Neuronal stem cell (in vitro differentiated cells): Measurements from ENCODE around the gene YWHAG.
"Not testable (repeated sequence)": the region's sequence is repeated elsewhere in the genome, so short reads cannot be mapped to it uniquely, and the experiment has no call there.

Source experiments
- DNase-seq: peaks from one replicate; pipeline ENCODE4 v3.0.0-alpha.2; 2013; ENCODE audit warnings: low spot score
- H2AFZ ChIP-seq: one replicate; pipeline ENCODE4 v1.6.1; 2013; ENCODE audit warnings: mild to moderate bottlenecking, low read length, inconsistent platforms
- H2AK5ac ChIP-seq: 2 replicates; pipeline ENCODE4 v1.6.1; 2013; ENCODE audit warnings: low read depth, mild to moderate bottlenecking, inconsistent platforms, low read length, moderate library complexity, mixed read lengths
- H2BK120ac ChIP-seq: 2 replicates; pipeline ENCODE4 v1.6.1; 2013; ENCODE audit warnings: low read depth, mild to moderate bottlenecking, inconsistent platforms, low read length, moderate library complexity, mixed read lengths
- H2BK12ac ChIP-seq: one replicate; pipeline ENCODE4 v1.6.1; 2013; ENCODE audit warnings: low read length, inconsistent platforms
- H2BK15ac ChIP-seq: 2 replicates; pipeline ENCODE4 v1.6.1; 2013; ENCODE audit warnings: mild to moderate bottlenecking, low read length, inconsistent platforms, mixed read lengths
- H2BK5ac ChIP-seq: one replicate; pipeline ENCODE4 v1.6.1; 2013; ENCODE audit warnings: inconsistent platforms, mild to moderate bottlenecking, low read length, moderate library complexity
- H3K14ac ChIP-seq: one replicate; pipeline ENCODE4 v1.6.1; 2013; ENCODE audit warnings: low read length, inconsistent platforms
- H3K18ac ChIP-seq: 2 replicates; pipeline ENCODE4 v1.6.1; 2013; ENCODE audit warnings: low read length, inconsistent platforms
- H3K23ac ChIP-seq: 2 replicates; pipeline ENCODE4 v1.6.1; 2013; ENCODE audit warnings: low read depth, mild to moderate bottlenecking, mixed read lengths, low read length, inconsistent platforms; ENCODE audit not compliant: poor library complexity
- H3K27ac ChIP-seq: replicated peaks from 3 replicates; pipeline ENCODE4 v1.5.1; 2013; ENCODE audit warnings: low read length, inconsistent platforms
- H3K27me3 ChIP-seq, 3 experiments: 2 replicates each; pipeline ENCODE4 v1.6.1; 2013; ENCODE audit warnings: low read length in 3 of 3, mild to moderate bottlenecking in 2 of 3, inconsistent platforms in 1 of 3, low read depth in 1 of 3, mixed read lengths in 1 of 3, moderate library complexity in 1 of 3; ENCODE audit not compliant: control insufficient read depth in 3 of 3, insufficient read depth in 3 of 3
- H3K36me3 ChIP-seq, 2 donors: replicated peaks in 1 of 2; 2 replicates each; pipeline ENCODE4 v1.6.1; 2013; ENCODE audit warnings: low read length in 2 of 2; ENCODE audit not compliant: control insufficient read depth in 2 of 2, insufficient read depth in 2 of 2
- H3K4ac ChIP-seq: 2 replicates; pipeline ENCODE4 v1.6.1; 2013; ENCODE audit warnings: inconsistent platforms, mild to moderate bottlenecking, low read length, moderate library complexity
- H3K4me1 ChIP-seq, 2 donors: 1 replicate in 1 of 2; 2 replicates in 1 of 2; pipeline ENCODE4 v1.6.1; 2013; ENCODE audit warnings: low read length in 2 of 2, low read depth in 1 of 2; ENCODE audit not compliant: control insufficient read depth in 2 of 2, insufficient read depth in 1 of 2
- H3K4me2 ChIP-seq: one replicate; pipeline ENCODE4 v1.6.1; 2013; ENCODE audit warnings: mild to moderate bottlenecking, low read length, inconsistent platforms; ENCODE audit not compliant: insufficient read depth, poor library complexity, severe bottlenecking
- H3K4me3 ChIP-seq, 2 donors: 2 replicates each; pipeline ENCODE4 v1.5.1; 2013; ENCODE audit warnings: low read length in 2 of 2, mild to moderate bottlenecking in 2 of 2, inconsistent platforms in 1 of 2, moderate library complexity in 1 of 2
- H3K79me1 ChIP-seq: one replicate; pipeline ENCODE4 v1.6.1; 2013; ENCODE audit warnings: low read depth, mild to moderate bottlenecking, inconsistent platforms, low read length, moderate library complexity
- H3K9ac ChIP-seq: one replicate; pipeline ENCODE4 v1.6.1; 2013; ENCODE audit warnings: mild to moderate bottlenecking, low read depth, low read length, inconsistent platforms; ENCODE audit not compliant: poor library complexity
- H3K9me3 ChIP-seq, 2 donors: replicated peaks in 1 of 2; 2 replicates each; pipeline versions ENCODE3 to v1.6.1; 2013; ENCODE audit warnings: low read length in 2 of 2, mild to moderate bottlenecking in 2 of 2, inconsistent platforms in 1 of 2, low read depth in 1 of 2, mixed read lengths in 1 of 2, moderate library complexity in 1 of 2; ENCODE audit not compliant: control insufficient read depth in 2 of 2, insufficient read depth in 1 of 2
- H4K8ac ChIP-seq: one replicate; pipeline ENCODE4 v1.6.1; 2013; ENCODE audit warnings: low read depth, mild to moderate bottlenecking, inconsistent platforms, low read length, moderate library complexity
- H4K91ac ChIP-seq: one replicate; pipeline ENCODE4 v1.6.1; 2013; ENCODE audit warnings: low read length, low read depth, mild to moderate bottlenecking, inconsistent platforms; ENCODE audit not compliant: poor library complexity
- WGBS, 2 donors: extraction: QIAGEN DNeasy Blood & Tissue Kit; methylation state at CpG; one replicate each; pipeline ENCODE4 v1.1.7; 2013; ENCODE audit warnings: missing lambda C conversion rate in 2 of 2, mixed read lengths in 1 of 2; ENCODE audit not compliant: insufficient read length in 2 of 2, insufficient replicate concordance in 1 of 2; ENCODE audit errors: extremely low coverage in 2 of 2; 5-methylcytosine and 5-hydroxymethylcytosine counted together

Gene YWHAG

DNA sequence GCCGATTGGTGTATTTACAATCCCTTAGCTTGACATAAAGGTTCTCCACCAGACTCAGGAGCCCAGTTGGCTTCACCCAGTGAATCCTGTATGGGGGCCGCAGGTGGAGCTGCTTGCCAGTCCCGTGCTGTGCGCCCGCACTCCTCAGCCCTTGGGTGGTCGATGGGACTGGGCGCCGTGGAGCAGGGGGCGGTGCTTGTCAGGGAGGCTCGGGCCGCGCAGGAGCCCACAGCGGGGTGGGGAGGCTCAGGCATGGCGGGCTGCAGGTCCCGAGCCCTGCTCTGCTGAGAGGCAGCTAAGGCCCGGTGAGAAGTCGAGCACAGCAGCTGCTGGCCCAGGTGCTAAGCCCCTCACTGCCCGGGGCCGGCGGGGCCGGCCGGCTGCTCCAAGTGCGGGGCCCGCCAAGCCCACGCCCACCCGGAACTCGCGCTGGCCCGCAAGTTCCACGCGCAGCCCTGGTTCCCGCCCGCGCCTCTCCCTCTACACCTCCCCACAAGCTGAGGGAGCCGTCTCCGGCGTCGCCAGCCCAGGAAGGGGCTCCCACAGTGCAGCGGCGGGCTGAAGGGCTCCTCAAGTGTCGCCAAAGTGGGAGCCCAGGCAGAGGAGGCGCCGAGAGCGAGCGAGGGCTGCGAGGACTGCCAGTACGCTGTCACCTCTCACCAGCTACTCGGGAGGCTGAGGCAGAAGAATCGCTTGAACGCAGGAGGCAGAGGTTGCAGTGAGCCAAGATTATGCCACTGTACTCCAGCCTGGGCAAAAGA is 49.3 kb downstream of the YWHAG start:
- H3K27me3 ChIP-seq, H3K9ac ChIP-seq, H3K9me3 ChIP-seq, DNase-seq, H2BK12ac ChIP-seq, H2AFZ ChIP-seq, H3K36me3 ChIP-seq, H3K79me1 ChIP-seq, H3K4me2 ChIP-seq, H3K14ac ChIP-seq, H3K4ac ChIP-seq, H2BK15ac ChIP-seq, H2AK5ac ChIP-seq, H3K23ac ChIP-seq, H2BK120ac ChIP-seq, H3K4me3 ChIP-seq, H4K91ac ChIP-seq, H3K27ac ChIP-seq, H3K18ac ChIP-seq, H4K8ac ChIP-seq: not testable (repeated sequence)
- Histone ChIP-seq H3K4me1 (peaks cover 9 to 16% of the 10 kb centered on the region in 2 donors), H2BK5ac (peak overlapping the region; percentile 75)
- WGBS, 2 donors, result no CpG with 5 or more reads among the region's 50 CpGs

GRCh38 chr7:76308874-76309273 is 49.9 kb downstream of the YWHAG start:
- not testable (repeated sequence) for H3K23ac ChIP-seq, H2BK15ac ChIP-seq, H4K91ac ChIP-seq, H3K4ac ChIP-seq, DNase-seq, H3K36me3 ChIP-seq, H3K9me3 ChIP-seq, H3K4me3 ChIP-seq, H2BK5ac ChIP-seq, H2BK120ac ChIP-seq, H3K27me3 ChIP-seq, H3K14ac ChIP-seq, H2BK12ac ChIP-seq, H3K27ac ChIP-seq, H2AFZ ChIP-seq, H2AK5ac ChIP-seq, H3K9ac ChIP-seq, H3K4me2 ChIP-seq, H4K8ac ChIP-seq, H3K79me1 ChIP-seq
- peaks cover 13 to 16% of the 10 kb centered on the region in 2 donors for H3K4me1 ChIP-seq
- peak overlapping the region; percentile 64 for H3K18ac ChIP-seq
- WGBS, 2 donors, result no CpG with 5 or more reads among the region's 12 CpGs

GRCh38 chr7:76304888-76305375 is 53.9 kb downstream of the YWHAG start:
- Histone ChIP-seq H3K36me3 (no peaks in the 10 kb centered on the region), H3K4me2 (no peak overlapping the region), H3K23ac (no peak overlapping the region), H3K27me3 (peaks cover 3 to 15% (median 4%) of the 10 kb centered on the region in 3 experiments), H2AK5ac (no peak overlapping the region), H3K79me1 (no peaks in the 10 kb centered on the region), H2BK15ac (peak overlapping the region; percentile 8), H3K14ac (no peak overlapping the region), H2BK120ac (no peak overlapping the region), H3K18ac (peak overlapping the region; percentile 53), H2BK5ac (no peak overlapping the region), H3K9me3 (no peaks in the 10 kb centered on the region), H3K27ac (no peak overlapping the region), H4K8ac (no peak overlapping the region), H2BK12ac (peak overlapping the region; percentile 69), H2AFZ (no peak overlapping the region), H4K91ac (no peak overlapping the region), H3K4ac (no peak overlapping the region), H3K9ac (no peak overlapping the region), H3K4me3 (no peak overlapping the region), H3K4me1 (peaks cover 14 to 15% of the 10 kb centered on the region in 2 donors)
- WGBS, 2 donors, result no CpG with 5 or more reads among the region's 10 CpGs
- DNase-seq, result no peak
